ENCODE data around the gene INHBA.

The INHBA gene

GRCh38 chr7:41702635-41703371, at the start of gene INHBA:
Gene INHBA (minus strand): TSS chr7:41703090. CDS start chr7:41700374, 2,716 bp downstream.
- no peak for DNase-seq (ENCODE audit: low read depth in 2 of 2)

- no peak for DNase-seq (ENCODE audit: low read depth in 2 of 2)
Measured at GRCh38 chr7:41752615-41753014, 49.7 kb upstream of the INHBA start.

DNA sequence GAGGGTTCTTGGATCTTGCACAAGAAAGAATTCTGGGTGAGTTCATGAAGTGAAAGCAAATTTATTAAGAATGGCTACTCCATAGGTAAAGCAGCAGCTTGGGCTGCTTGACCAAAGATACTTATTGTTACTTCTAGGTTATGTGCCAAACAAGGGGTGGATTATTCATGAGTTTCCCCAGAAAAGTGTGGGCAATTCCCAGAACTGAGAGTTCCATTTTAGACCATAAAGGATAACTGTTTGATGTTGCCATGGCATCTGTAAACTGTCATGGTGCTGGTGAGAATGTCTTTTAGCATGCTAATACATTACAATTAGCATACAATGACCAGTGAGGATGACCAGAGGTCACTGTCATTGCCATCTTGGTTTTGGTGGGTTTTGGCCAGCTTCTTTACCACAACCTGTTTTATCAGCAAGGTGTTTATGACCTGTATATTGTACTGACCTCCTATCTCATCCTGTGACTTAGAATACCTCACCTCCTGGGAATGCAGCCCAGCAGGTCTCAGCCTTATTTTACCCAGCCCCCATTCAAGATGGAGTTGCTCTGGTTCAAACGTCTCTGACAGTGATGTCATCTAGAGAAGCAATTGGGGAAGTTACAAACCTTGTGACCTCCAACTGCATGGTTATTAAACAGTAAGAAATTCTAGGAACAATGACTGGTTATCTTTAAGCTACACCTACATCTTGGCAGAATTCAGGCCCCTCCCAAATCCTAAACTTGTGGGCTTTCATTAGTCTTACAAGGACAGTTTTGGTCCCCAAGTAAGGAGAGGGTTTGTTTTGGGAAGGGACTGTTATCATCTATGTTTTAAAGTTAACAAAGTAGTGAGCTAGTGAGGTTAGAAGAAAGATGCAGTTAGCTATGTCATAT, 48.0 kb upstream of the INHBA start:
- DNase-seq (ENCODE audit: low read depth in 2 of 2), result no peak

DNA sequence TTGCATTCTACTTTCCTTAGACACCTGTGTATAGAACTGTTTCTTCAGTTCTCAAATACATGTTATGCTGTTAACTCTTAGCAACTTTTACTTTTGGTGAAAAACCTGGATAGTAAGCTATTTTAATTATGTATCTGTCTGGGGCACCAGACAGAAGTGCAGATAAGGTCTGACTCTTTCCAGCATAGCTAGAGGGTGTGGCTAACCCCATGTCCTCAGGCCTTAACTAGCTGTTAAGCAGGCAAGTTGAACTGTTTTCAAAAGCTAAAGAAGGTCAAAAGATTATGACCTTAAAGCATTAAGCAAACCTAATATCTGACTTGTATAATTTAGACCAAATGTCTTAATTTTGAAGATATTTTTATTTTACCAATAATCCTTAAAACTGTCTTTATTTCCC, 45.1 kb upstream of the INHBA start:
- no peak for DNase-seq (ENCODE audit: low read depth in 2 of 2)

GRCh38 chr7:41745451-41745850, 42.6 kb upstream of the INHBA start:
- no peak for DNase-seq (ENCODE audit: low read depth in 2 of 2)

- no peak for DNase-seq (ENCODE audit: low read depth in 2 of 2)
Measured at GRCh38 chr7:41744161-41744560, 41.3 kb upstream of the INHBA start.

DNA sequence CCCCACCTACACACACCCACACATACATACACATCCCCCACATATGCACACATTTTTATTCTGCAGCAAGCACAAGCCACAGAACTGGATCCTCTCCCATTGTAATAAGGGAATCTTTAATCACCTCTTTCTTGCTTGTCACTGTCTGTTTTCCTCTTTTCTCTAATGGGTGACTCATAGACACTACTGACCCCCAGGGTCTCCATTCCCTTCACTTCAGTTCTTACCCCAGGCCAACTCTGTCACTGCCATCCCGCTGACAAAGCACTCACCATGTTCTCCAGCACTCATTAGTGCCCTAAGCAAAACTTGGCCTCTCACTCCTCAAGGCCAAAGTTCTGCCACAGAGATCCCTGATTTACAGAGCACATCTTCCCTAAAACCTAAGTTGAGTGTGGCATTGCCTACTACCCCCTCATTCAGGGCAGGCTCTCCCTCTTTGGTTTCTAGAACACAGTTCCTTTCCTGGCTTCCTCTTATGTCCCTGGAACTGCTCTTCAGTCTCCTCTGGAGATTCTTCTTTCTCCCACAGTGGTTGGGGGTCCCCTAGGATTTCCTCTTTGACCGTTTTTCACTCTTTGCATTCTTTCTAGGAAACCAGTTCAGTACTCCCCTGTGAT, 39.6 kb upstream of the INHBA start:
- no peak for DNase-seq (ENCODE audit: low read depth in 2 of 2)

DNA sequence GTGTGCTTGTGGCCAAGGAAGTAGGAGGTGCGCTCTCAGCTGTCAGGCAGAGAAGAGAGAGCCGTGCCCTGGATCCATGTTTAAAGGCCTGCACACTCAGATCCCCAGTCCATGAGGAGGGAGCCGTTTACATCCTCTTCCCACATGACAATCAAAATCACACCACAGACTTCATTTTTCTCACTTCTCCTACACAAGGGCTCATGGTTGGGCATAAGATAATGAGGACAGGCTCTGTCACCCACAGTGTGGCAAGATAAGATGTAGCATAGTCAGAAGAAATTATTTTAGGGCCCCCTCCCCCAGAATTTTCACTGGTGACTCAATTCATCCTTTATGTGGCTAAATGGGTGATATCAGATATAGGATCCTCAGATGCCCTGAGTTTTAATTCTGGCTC, 35.9 kb upstream of the INHBA start:
- DNase-seq (ENCODE audit: low read depth in 2 of 2), result no peak

- DNase-seq (ENCODE audit: low read depth in 2 of 2), result no peak
Measured at GRCh38 chr7:41738336-41738735, 35.4 kb upstream of the INHBA start.

DNA sequence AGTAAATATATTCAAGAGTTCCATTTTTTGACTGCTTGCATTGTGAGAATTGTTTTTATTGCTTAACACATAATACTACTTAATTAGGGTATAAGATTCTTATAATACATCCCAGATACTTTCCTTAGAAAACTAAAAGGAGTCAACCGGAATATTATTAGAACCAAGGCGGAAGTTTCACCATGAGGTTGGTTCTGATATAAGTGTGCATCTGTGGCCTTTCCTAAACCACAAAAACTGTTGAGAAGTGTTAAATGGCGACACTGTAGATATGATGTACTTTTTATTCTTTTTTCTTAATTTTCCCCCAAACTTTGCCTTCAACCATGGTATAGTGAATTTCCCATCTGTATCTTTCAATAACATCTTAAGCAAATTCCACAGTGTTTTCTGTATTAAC, 32.3 kb upstream of the INHBA start:
- DNase-seq (ENCODE audit: low read depth in 2 of 2), result no peak

- DNase-seq (ENCODE audit: low read depth in 2 of 2), result no peak
Measured at GRCh38 chr7:41732843-41733306, 30.0 kb upstream of the INHBA start.

GRCh38 chr7:41732436-41732785, 29.5 kb upstream of the INHBA start:
- DNase-seq (ENCODE audit: low read depth in 2 of 2), result no peak

DNA sequence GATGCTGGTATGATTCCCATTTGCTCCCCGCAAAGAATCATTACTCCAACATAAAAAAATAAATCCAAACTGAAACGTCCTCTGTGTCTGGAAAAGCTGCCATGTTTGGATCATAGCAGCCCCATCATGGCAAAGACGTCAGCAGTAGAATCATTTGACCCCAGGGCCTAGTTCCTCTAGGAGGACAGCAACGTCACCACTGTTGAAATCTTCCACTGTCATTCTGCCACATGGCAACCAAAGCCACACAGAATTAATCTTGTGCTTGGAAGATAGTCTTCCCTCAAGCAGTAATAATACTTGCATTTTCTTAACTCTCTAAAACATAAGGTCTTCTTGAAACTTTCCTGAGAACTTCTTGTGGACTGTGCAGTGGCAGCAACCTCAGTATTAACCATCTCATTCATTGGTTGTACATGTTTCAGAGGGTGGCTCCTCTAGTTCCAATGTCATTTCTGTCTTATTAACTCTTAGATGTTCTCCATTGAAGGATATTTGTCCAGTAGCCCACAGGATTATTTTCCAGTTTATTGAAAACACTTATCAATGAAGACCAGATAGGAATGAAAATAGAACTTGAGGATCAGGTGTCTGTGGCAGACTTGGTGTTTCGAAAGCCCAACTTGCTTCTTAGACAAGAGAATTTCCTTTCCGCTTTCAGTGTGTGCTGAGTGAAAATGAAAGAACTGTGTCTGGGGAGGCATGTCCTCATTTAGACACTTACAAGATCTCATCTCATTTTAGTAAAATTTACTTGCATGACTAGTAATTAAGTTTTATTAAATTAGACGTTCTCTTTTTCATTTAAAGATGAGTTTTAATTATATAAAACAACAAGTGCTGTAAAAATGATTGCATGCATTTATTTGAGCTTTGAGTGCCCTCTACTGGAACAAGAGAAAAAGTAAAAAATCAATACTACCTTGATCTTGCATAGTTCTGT, 28.9 kb upstream of the INHBA start:
- no peak for DNase-seq (ENCODE audit: low read depth in 2 of 2)

DNA sequence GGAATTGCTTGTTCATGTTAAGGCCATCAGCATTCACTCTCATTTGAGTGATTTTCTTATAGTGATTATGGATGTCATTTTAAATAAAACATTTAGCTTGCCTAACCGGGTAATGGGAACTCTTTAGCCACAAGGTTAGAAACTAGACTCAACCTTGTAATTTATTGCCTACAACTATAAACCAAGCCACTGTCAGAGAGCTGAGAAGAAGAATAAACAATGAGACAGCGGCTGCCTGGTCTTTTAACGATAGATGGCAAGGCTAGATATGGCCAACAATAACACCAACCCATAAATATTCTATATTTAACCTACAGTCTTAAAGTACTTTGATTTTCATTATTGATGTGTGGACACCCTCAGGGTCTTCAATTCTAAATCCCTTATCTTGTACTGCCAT, 27.8 kb upstream of the INHBA start:
- DNase-seq (ENCODE audit: low read depth in 2 of 2), result no peak

DNA sequence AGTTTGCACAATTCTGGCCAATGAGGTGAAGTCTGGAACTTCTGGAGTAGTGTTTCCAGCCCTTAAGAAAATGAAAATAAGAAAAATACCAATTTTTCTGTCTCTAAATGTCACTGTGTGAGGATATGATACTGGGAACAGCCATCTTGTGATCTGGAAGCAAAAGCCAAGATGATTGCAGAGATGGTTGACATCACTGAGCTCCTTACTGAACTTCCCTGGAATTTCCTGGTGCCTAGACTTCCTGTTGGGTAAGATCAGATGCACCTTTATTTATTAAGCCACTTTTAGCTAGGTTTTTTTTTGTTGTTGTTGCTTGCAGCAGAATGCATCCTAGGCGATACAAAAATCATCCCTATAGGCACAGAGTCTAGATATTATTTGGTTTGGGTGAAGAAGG, 27.3 kb upstream of the INHBA start:
- no peak for DNase-seq (ENCODE audit: low read depth in 2 of 2)

- DNase-seq (ENCODE audit: low read depth in 2 of 2), result no peak
Measured at GRCh38 chr7:41729059-41729458, 26.2 kb upstream of the INHBA start.

GRCh38 chr7:41725013-41725412, 22.1 kb upstream of the INHBA start:
- no peak for DNase-seq (ENCODE audit: low read depth in 2 of 2)

- no peak for DNase-seq (ENCODE audit: low read depth in 2 of 2)
Measured at GRCh38 chr7:41720886-41721285, 18.0 kb upstream of the INHBA start.

- no peak for DNase-seq (ENCODE audit: low read depth in 2 of 2)
Measured at GRCh38 chr7:41720046-41720445, 17.2 kb upstream of the INHBA start.

DNA sequence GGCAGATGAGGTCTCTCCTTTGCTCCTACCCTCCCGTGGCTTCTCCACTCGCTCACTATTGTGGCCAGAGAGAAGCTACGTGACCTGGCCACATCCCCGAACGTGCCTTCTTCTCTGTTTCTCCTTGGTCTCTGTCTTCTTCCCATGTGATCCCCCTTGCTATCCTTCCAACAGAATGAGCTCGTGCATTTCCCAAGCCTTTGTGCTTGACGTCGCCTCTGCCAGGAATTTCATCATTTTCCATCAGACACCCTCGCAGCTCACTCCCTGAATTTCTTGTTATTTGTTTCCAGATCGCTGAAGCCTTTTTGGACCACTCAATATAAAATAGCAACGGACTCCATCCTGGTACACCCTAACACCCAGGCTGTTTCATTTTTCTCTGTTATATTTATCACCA, 13.8 kb upstream of the INHBA start:
- DNase-seq (ENCODE audit: low read depth in 2 of 2), result no peak

DNA sequence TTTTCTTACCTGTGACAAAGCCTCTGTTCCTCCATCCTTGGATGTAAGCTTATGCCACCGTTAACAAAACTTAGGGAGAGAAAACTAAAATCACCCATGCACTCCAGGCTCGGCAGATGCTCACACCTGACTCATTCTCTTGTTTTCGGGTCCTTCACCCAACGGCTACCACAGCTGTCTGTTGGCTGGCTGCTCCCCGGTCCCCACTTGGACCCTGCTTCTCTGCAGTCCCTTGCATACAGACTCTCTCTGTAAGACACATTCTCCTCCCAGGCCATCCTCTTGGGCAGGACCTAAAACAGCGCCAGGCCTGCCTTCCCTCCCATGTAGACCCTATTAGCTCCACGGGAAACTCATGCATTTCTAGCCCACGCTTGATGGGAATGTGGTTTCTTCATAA, 12.1 kb upstream of the INHBA start:
- DNase-seq (ENCODE audit: low read depth in 2 of 2), result no peak
